NCI-H146 (cell line): Measurements from ENCODE around the gene KIAA0408.
"Not testable (repeated sequence)": the region's sequence is repeated elsewhere in the genome, so short reads cannot be mapped to it uniquely, and the experiment has no call there.

Experiments
- DNase-seq: peaks from one replicate; lab custom pipeline; 2025; lab: John Stamatoyannopoulos, UW

Gene KIAA0408

DNA sequence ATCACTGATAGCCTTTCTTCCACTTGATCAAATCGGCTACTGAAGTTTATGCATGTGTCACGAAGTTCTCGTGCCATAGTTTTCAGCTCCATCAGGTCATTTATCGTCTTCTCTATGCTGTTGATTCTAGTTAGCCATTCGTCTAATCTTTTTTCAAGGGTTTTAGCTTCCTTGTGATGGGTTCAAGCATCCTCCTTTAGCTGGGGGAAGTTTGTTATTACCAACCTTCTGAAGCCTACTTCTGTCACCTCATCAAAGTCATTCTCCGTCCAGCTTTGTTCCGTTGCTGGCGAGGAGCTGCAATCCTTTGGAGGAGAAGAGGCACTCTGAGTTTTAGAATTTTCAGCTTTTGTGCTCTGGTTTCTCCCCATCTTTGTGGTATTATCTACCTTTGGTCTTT, 47.2 kb downstream of the KIAA0408 start:
- not testable (repeated sequence) for DNase-seq
